ENCODE measurements around the gene RBL1.

The RBL1 gene

GRCh38 chr20:36959242-36959641 lies 136.6 kb downstream of the RBL1 start:
- no peak for DNase-seq (ENCODE audit: low read depth)
- TF ChIP-seq, protein P1, sequence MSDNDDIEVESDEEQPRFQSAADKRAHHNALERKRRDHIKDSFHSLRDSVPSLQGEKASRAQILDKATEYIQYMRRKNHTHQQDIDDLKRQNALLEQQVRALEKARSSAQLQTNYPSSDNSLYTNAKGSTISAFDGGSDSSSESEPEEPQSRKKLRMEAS (IDR thresholded peaks at IDR 0.05; ENCODE audit: low read depth, low read length), result no peak
- no peak overlapping the region for H3K4me3 ChIP-seq (ENCODE audit: low read depth, low read length)

GRCh38 chr20:36957875-36958667 lies 137.7 kb downstream of the RBL1 start:
- DNase-seq (ENCODE audit: low read depth), result peak; percentile 97
- H3K4me3 ChIP-seq (ENCODE audit: low read depth, low read length), result no peak overlapping the region
- TF ChIP-seq CTCF (IDR thresholded peaks at IDR 0.05; ENCODE audit: low read depth, low read length), result no peak
- peak; percentile 89 for TF ChIP-seq MYC (IDR thresholded peaks at IDR 0.05; ENCODE audit: low read depth, low read length)
- TF ChIP-seq, protein P1 (IDR thresholded peaks at IDR 0.05; ENCODE audit: low read depth, low read length), result peak; percentile 76; the same call in 1 of the 2 replicates

DNA sequence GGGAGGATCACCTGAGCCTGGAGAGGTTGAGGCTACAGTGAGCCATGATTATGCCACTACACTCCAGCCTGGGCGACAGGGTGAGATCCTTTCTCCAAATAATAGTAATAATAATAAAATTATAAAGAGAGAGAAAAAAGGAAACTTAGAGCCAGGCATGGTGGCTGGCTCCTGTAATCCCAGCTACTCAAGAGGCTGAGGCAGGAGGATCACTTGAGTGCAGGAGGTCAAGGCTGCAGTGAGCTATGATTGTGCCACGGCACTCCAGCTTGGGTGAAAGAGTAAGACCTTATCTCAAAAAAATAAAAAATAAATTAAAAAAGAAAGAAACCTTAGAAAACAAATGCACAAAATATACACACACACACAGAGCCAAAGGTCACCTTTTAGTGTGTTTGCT lies 139.1 kb downstream of the RBL1 start:
- no peak overlapping the region for H3K4me3 ChIP-seq (ENCODE audit: low read depth, low read length)
- TF ChIP-seq CTCF (IDR thresholded peaks at IDR 0.05; ENCODE audit: low read depth, low read length), result no peak
- TF ChIP-seq MYC (IDR thresholded peaks at IDR 0.05; ENCODE audit: low read depth, low read length), result no peak
- TF ChIP-seq, protein P1 (IDR thresholded peaks at IDR 0.05; ENCODE audit: low read depth, low read length), result no peak
- TF ChIP-seq POLR2A (IDR thresholded peaks at IDR 0.05; ENCODE audit: extremely low read depth, insufficient read length), result no peak
- DNase-seq (ENCODE audit: low read depth), result no peak

GRCh38 chr20:36956016-36956415 lies 139.8 kb downstream of the RBL1 start:
- no peak for DNase-seq (ENCODE audit: low read depth)
- no peak for TF ChIP-seq CTCF (IDR thresholded peaks at IDR 0.05; ENCODE audit: low read depth, low read length)
- TF ChIP-seq, protein P1 (IDR thresholded peaks at IDR 0.05; ENCODE audit: low read depth, low read length), result no peak
- no peak overlapping the region for H3K4me3 ChIP-seq (ENCODE audit: low read depth, low read length)

GRCh38 chr20:36951979-36952738 lies 143.6 kb downstream of the RBL1 start:
- peak overlapping the region; percentile 91 for H3K4me3 ChIP-seq (ENCODE audit: low read depth, low read length)
- TF ChIP-seq MYC (IDR thresholded peaks at IDR 0.05; ENCODE audit: low read depth, low read length) (0 out of 2 replicates have a peak, but pooled peaks have one; percentile 1), CTCF (IDR thresholded peaks at IDR 0.05; ENCODE audit: low read depth, low read length) (no peak), POLR2A (IDR thresholded peaks at IDR 0.05; ENCODE audit: extremely low read depth, insufficient read length) (no peak)
- TF ChIP-seq, protein P1 (IDR thresholded peaks at IDR 0.05; ENCODE audit: low read depth, low read length), result no peak
- no peak for DNase-seq (ENCODE audit: low read depth)

Measured in NB4 (cell line).